Endothelial cell of umbilical vein (primary cell): Measurements from ENCODE around the gene SLC25A44. TPM values are rescaled to one million over a fixed set of nuclear protein-coding genes. Genes with fewer than 3 reads are reported as not detected.
A peak's percentile ranks its signal among the peaks of the same experiment; 100 is the strongest.

Source experiments
- BruUV-seq: library from RNA; stranded (reverse); fragments of 400-500 nt; replicated peaks from 2 replicates; lab custom pipeline; 2021; lab: Mats Ljungman, UMichigan
- CTCF ChIA-PET: fragments of 300-600, 350-600 bp; sonication (Branson Sonifier 250); formaldehyde crosslinking; loops from one replicate; lab custom pipeline; 2021; ENCODE audit warnings: antibody characterized with exemption, inconsistent platforms; lab: Charles Lee
- POLR2A ChIA-PET: fragments of 300-600, 350-600 bp; sonication (Branson Sonifier 250); formaldehyde crosslinking; loops from one replicate; lab custom pipeline; 2021; ENCODE audit warnings: antibody characterized with exemption, inconsistent platforms; lab: Charles Lee
- DNase-seq: peaks from one replicate; pipeline ENCODE4 v3.0.0-alpha.2; 2011; ENCODE audit warnings: low read depth, low spot score
- FAIRE-seq: peaks from 2 replicates; lab custom pipeline; 2011; peaks lifted over from hg19 to GRCh38; lab: Jason Lieb, UNC
- H2AFZ ChIP-seq: 2 replicates; pipeline ENCODE4 v1.6.0; 2012; ENCODE audit warnings: low read depth, low read length, control low read depth, inconsistent platforms
- H3K27ac ChIP-seq: 2 replicates; pipeline ENCODE4 v1.5.1; 2011; ENCODE audit warnings: low read depth, mild to moderate bottlenecking, control low read depth, low read length, moderate library complexity; ENCODE audit not compliant: insufficient read depth
- H3K27me3 ChIP-seq, 2 experiments: 2 replicates each; pipeline versions ENCODE4 v1.6.0 to v1.6.1; 2011; ENCODE audit warnings: low read length in 2 of 2, mixed read lengths in 1 of 2; ENCODE audit not compliant: control insufficient read depth in 2 of 2, insufficient read depth in 2 of 2
- H3K36me3 ChIP-seq, 2 experiments: 2 replicates in 1 of 2; 3 replicates in 1 of 2; pipeline ENCODE4 v1.5.1; 2011; ENCODE audit warnings: low read length in 2 of 2, mild to moderate bottlenecking in 1 of 2, moderate library complexity in 1 of 2; ENCODE audit not compliant: control insufficient read depth in 2 of 2, insufficient read depth in 2 of 2; ENCODE audit errors: extremely low read depth in 1 of 2
- H3K4me1 ChIP-seq: 3 replicates; pipeline ENCODE4 v1.5.1; 2011; ENCODE audit warnings: mild to moderate bottlenecking, low read length; ENCODE audit not compliant: control insufficient read depth, insufficient read depth; ENCODE audit errors: extremely low read depth
- H3K4me2 ChIP-seq: 2 replicates; pipeline ENCODE4 v1.6.1; 2011; ENCODE audit warnings: low read length, control low read depth, mixed read lengths; ENCODE audit not compliant: insufficient read depth
- H3K4me3 ChIP-seq, 3 experiments: fragments of 200-600 bp in 1 of 3; sonication (generic), shearing (Covaris generic) in 1 of 3; replicated peaks in 1 of 3; 2 replicates each; pipeline ENCODE4 v1.5.1; 2011 to 2016; ENCODE audit warnings: control low read depth in 3 of 3, low read length in 3 of 3, mild to moderate bottlenecking in 2 of 3, inconsistent platforms in 1 of 3, low read depth in 1 of 3, moderate library complexity in 1 of 3; ENCODE audit not compliant: insufficient read depth in 1 of 3
- H3K79me2 ChIP-seq: 2 replicates; pipeline ENCODE4 v1.6.0; 2012; ENCODE audit warnings: low read length, inconsistent platforms; ENCODE audit not compliant: control insufficient read depth, insufficient read depth
- H3K9ac ChIP-seq: replicated peaks from 2 replicates; pipeline ENCODE3; 2011; ENCODE audit warnings: low read length, control low read depth; ENCODE audit not compliant: insufficient read depth; ENCODE audit errors: extremely low read depth
- H3K9me1 ChIP-seq: replicated peaks from 3 replicates; pipeline ENCODE4 v1.6.0; 2011; ENCODE audit warnings: mild to moderate bottlenecking, low read length; ENCODE audit not compliant: control insufficient read depth, insufficient read depth; ENCODE audit errors: extremely low read depth
- H3K9me3 ChIP-seq: replicated peaks from 2 replicates; pipeline ENCODE4 v1.5.1; 2012; ENCODE audit warnings: low read length, inconsistent platforms; ENCODE audit not compliant: control insufficient read depth, insufficient read depth
- H4K20me1 ChIP-seq: replicated peaks from 2 replicates; pipeline ENCODE3; 2011; ENCODE audit warnings: mild to moderate bottlenecking, low read length; ENCODE audit not compliant: control insufficient read depth, insufficient read depth; ENCODE audit errors: extremely low read depth
- EZH2 ChIP-seq: IDR thresholded peaks from 2 replicates; pipeline ENCODE4 v1.6.1; 2012; ENCODE audit warnings: borderline replicate concordance, low read depth, mild to moderate bottlenecking, moderate library complexity, low read length, inconsistent platforms; ENCODE audit not compliant: severe bottlenecking
- FOS ChIP-seq: IDR thresholded peaks from 2 replicates; pipeline ENCODE4 v1.6.1; 2011; ENCODE audit warnings: mild to moderate bottlenecking, low read length, moderate library complexity, borderline replicate concordance; ENCODE audit not compliant: insufficient read depth
- GATA2 ChIP-seq: IDR thresholded peaks from 2 replicates; pipeline ENCODE4 v1.7.0; 2011; ENCODE audit warnings: low read depth, mild to moderate bottlenecking, moderate library complexity, mixed read lengths, low read length; ENCODE audit not compliant: insufficient read length, insufficient read depth
- JUN ChIP-seq: IDR thresholded peaks from 2 replicates; pipeline ENCODE4 v1.6.1; 2011; ENCODE audit warnings: borderline replicate concordance, low read depth; ENCODE audit not compliant: insufficient read length, insufficient read depth
- MYC ChIP-seq: IDR thresholded peaks from one replicate; pipeline ENCODE4 v1.6.1; 2011; ENCODE audit warnings: mild to moderate bottlenecking, low read depth, low read length
- POLR2A ChIP-seq: IDR thresholded peaks from 2 replicates; pipeline ENCODE4 v1.6.1; 2012; ENCODE audit warnings: low read depth, mild to moderate bottlenecking, control low read depth, low read length
- POLR2AphosphoS5 ChIP-seq: IDR thresholded peaks from 2 replicates; pipeline ENCODE4 v1.6.1; 2012; ENCODE audit warnings: low read depth, mild to moderate bottlenecking, control low read depth, low read length, moderate library complexity; ENCODE audit not compliant: insufficient read depth
- dilution Hi-C: fragments of 300-500 bp; cut with MboI; formaldehyde crosslinking; loops from one replicate; pipeline ENCODE4 v1.15.0; 2019; ENCODE audit warnings: low sequenced_read_pairs; ENCODE audit not compliant: extremely low pct_ligation_motif_present
- intact Hi-C: fragments of 100-400 bp; cut with micrococcal nuclease; formaldehyde crosslinking; loops from one replicate; pipeline ENCODE4 v1.10.0; 2022
- polyA plus RNA-seq, 4 experiments: library from polyadenylated mRNA; depleted of rRNA in 3 of 4; stranded (reverse) in 3 of 4; unstranded in 1 of 4; fragments of >200 nt; gene quantifications; 2 replicates each; pipeline versions ENCODE4 v1.2.1 to v1.2.3, GENCODE V29; 2011 to 2012; ENCODE audit warnings: missing spikeins in 1 of 4
- total RNA-seq: library from RNA; stranded (reverse); gene quantifications from 2 replicates; pipeline ENCODE4 v1.2.3, GENCODE V29; 2021
- TF ChIP-seq, protein P1 (sequence below): IDR thresholded peaks from 2 replicates; pipeline ENCODE4 v1.6.1; 2011; ENCODE audit not compliant: insufficient read depth, insufficient read length
- TF ChIP-seq, protein P2 (sequence below), 2 donors: IDR thresholded peaks; 1 replicate in 1 of 2; 2 replicates in 1 of 2; pipeline ENCODE4 v1.5.1; 2011; ENCODE audit warnings: low read length in 2 of 2, mild to moderate bottlenecking in 2 of 2, moderate library complexity in 2 of 2, control low read depth in 1 of 2, inconsistent platforms in 1 of 2, low read depth in 1 of 2; ENCODE audit not compliant: insufficient read depth in 1 of 2; ENCODE audit errors: extremely low read depth in 1 of 2

Gene SLC25A44
- total and polyA plus RNA-seq, 2 donors (not counting 3 experiments of a cell fraction or from before 2014, with no cell fraction given) = 24.0 to 30.6 TPM

- no peak overlapping the region for H3K9ac ChIP-seq
- no TSS peak for BruUV-seq
- no peaks in the 10 kb centered on the region for H3K27me3 ChIP-seq
- H4K20me1 ChIP-seq = no peaks in the 10 kb centered on the region
- TF ChIP-seq, protein P1, sequence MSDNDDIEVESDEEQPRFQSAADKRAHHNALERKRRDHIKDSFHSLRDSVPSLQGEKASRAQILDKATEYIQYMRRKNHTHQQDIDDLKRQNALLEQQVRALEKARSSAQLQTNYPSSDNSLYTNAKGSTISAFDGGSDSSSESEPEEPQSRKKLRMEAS = no peak
- TF ChIP-seq FOS = no peak
- no peak for TF ChIP-seq EZH2
- no peak overlapping the region for H3K4me3 ChIP-seq
- FAIRE-seq (no peak), DNase-seq (no peak)
- dilution Hi-C loops (no loop called here), intact Hi-C loops (no loop called here)
- H3K27ac ChIP-seq = peak overlapping the region; percentile 31
- H3K4me2 ChIP-seq = no peak overlapping the region
- H3K9me1 ChIP-seq = no peaks in the 10 kb centered on the region
- ChIA-PET CTCF (interaction anchor here (1.1 to 4.0 kb wide), 3 partner anchors 17 to 71 kb away, joined by 3 to 33 read pairs (median 11); no protein-coding TSS in a partner anchor), POLR2A (no interaction called here)
- peaks cover 20% of the 10 kb centered on the region for H3K4me1 ChIP-seq
- H3K36me3 ChIP-seq = no peaks in the 10 kb centered on the region
- no peaks in the 10 kb centered on the region for H3K9me3 ChIP-seq
- H2AFZ ChIP-seq = no peak overlapping the region
- H3K79me2 ChIP-seq = no peaks in the 10 kb centered on the region
These were observed 31.4 kb upstream of the SLC25A44 start for GRCh38 chr1:156162430-156163037.

DNA sequence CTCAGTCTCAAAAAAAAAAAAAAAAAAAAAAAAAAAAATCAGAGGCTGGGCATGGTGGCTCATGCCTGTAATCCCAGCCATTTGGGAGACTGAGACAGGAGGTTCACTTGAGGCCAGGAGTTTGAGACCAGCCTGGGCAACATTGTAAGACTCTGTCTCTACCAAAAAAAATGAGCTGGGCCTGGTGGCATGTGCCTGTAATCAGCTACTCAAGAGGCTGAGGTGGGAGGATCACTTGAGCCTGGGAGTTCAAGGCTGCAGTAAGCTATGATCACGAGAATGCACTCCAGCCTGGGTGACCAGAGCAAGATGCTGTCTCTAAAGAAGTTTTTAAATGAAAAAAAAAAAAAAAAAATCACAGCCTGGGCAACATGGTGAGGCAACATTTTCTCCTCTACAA lies 30.2 kb upstream of the SLC25A44 start:
- peaks cover 20% of the 10 kb centered on the region for H3K4me1 ChIP-seq
- no TSS peak for BruUV-seq
- H4K20me1 ChIP-seq = no peaks in the 10 kb centered on the region
- H3K4me2 ChIP-seq = no peak overlapping the region
- no peaks in the 10 kb centered on the region for H3K27me3 ChIP-seq
- no peaks in the 10 kb centered on the region for H3K9me1 ChIP-seq
- H3K4me3 ChIP-seq = no peak overlapping the region
- H3K27ac ChIP-seq = no peak overlapping the region
- TF ChIP-seq GATA2 = no peak
- TF ChIP-seq, protein P1 = no peak
- TF ChIP-seq FOS = no peak
- TF ChIP-seq POLR2A = no peak
- TF ChIP-seq MYC = no peak
- TF ChIP-seq, protein P2, sequence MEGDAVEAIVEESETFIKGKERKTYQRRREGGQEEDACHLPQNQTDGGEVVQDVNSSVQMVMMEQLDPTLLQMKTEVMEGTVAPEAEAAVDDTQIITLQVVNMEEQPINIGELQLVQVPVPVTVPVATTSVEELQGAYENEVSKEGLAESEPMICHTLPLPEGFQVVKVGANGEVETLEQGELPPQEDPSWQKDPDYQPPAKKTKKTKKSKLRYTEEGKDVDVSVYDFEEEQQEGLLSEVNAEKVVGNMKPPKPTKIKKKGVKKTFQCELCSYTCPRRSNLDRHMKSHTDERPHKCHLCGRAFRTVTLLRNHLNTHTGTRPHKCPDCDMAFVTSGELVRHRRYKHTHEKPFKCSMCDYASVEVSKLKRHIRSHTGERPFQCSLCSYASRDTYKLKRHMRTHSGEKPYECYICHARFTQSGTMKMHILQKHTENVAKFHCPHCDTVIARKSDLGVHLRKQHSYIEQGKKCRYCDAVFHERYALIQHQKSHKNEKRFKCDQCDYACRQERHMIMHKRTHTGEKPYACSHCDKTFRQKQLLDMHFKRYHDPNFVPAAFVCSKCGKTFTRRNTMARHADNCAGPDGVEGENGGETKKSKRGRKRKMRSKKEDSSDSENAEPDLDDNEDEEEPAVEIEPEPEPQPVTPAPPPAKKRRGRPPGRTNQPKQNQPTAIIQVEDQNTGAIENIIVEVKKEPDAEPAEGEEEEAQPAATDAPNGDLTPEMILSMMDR (IDR thresholded peaks at IDR 0.05; ENCODE audit: extremely low read depth in 1 of 2, insufficient read depth in 1 of 2, low read depth in 1 of 2, low read length in 2 of 2) = no peak
- TF ChIP-seq JUN = no peak
- no peak for TF ChIP-seq POLR2AphosphoS5
- TF ChIP-seq EZH2 = no peak
- dilution Hi-C loops = no loop called here
- H2AFZ ChIP-seq = no peak overlapping the region
- no peak overlapping the region for H3K9ac ChIP-seq
- no peaks in the 10 kb centered on the region for H3K79me2 ChIP-seq
- FAIRE-seq = no peak
- no peak for DNase-seq
- no peaks in the 10 kb centered on the region for H3K36me3 ChIP-seq
- POLR2A ChIA-PET = interaction anchor here (0.7 kb wide), 2 partner anchors 117 to 123 kb away, joined by 3 to 7 read pairs; no protein-coding TSS in a partner anchor
- intact Hi-C loops = no loop called here
- no peaks in the 10 kb centered on the region for H3K9me3 ChIP-seq
- CTCF ChIA-PET = interaction anchor here (0.6 to 4.0 kb wide), 6 partner anchors 17 to 62 kb away, joined by 3 to 33 read pairs (median 6); partner anchors contain the start of gene PMF1
